Measurements from ENCODE around the gene CXCL3. TPM values are rescaled to one million over a fixed set of nuclear protein-coding genes. Genes with fewer than 3 reads are reported as not detected.
"Not testable (repeated sequence)": the region's sequence is repeated elsewhere in the genome, so short reads cannot be mapped to it uniquely, and the experiment has no call there.

Gene CXCL3
- total and polyA plus RNA-seq, 9 of the 15 experiments (the other 6 are each of a cell fraction or from before 2014, with no cell fraction given): 2.3 to 8.9 (median 6.1) TPM

- TF ChIP-seq ZNF395 (CRISPR knock-in tag; IDR thresholded peaks at IDR 0.05) (0 out of 2 replicates have a peak, but pooled peaks have one; percentile 26), ZNF589 (CRISPR knock-in tag; IDR thresholded peaks at IDR 0.05; ENCODE audit: low read depth) (peak; percentile 42; the same call in 1 of the 2 replicates), KLF13 (tag; IDR thresholded peaks at IDR 0.05; ENCODE audit: borderline replicate concordance, low read depth) (peak; percentile 33; the same call in 1 of the 2 replicates), TRIM24 (IDR thresholded peaks at IDR 0.05) (0 out of 4 replicates have a peak, but pooled peaks of 1 of the 2 experiments have one; percentile 43), TCF3 (CRISPR knock-in tag; IDR thresholded peaks at IDR 0.05) (0 out of 2 replicates have a peak, but pooled peaks have one; percentile 7), ZNF175 (CRISPR knock-in tag; IDR thresholded peaks at IDR 0.05; ENCODE audit: low read depth) (0 out of 2 replicates have a peak, but pooled peaks have one; percentile 69), DMBX1 (CRISPR knock-in tag; IDR thresholded peaks at IDR 0.05; ENCODE audit: borderline replicate concordance) (peak; percentile 68), GTF2A2 (tag; IDR thresholded peaks at IDR 0.05) (0 out of 2 replicates have a peak, but pooled peaks have one; percentile 24), EHMT2 (IDR thresholded peaks at IDR 0.05) (0 out of 2 replicates have a peak, but pooled peaks have one; percentile 34), CREM (IDR thresholded peaks at IDR 0.05; ENCODE audit: low read depth) (peak; percentile 55), ID3 (tag; IDR thresholded peaks at IDR 0.05) (0 out of 2 replicates have a peak, but pooled peaks have one; percentile 38), HIVEP1 (CRISPR knock-in tag; IDR thresholded peaks at IDR 0.05) (0 out of 2 replicates have a peak, but pooled peaks have one; percentile 54), CC2D1A (IDR thresholded peaks at IDR 0.05) (peak; percentile 68), ZNF766 (CRISPR knock-in tag; conservative IDR thresholded peaks at IDR 0.05) (peak; percentile 88), E2F6 (IDR thresholded peaks at IDR 0.05; ENCODE audit: borderline replicate concordance in 1 of 2, extremely low read depth in 1 of 2, insufficient read depth in 1 of 2, insufficient read length in 1 of 2, low read depth in 1 of 2, low read length in 1 of 2, poor library complexity in 1 of 2, severe bottlenecking in 1 of 2) (peak; percentile 12 to 28), MAX (CRISPR knock-in tag; IDR thresholded peaks at IDR 0.05) (peak; percentile 71; the same call in 1 of the 2 replicates), OTX1 (CRISPR knock-in tag; IDR thresholded peaks at IDR 0.05) (0 out of 2 replicates have a peak, but pooled peaks have one; percentile 40), CTBP1 (IDR thresholded peaks at IDR 0.05; ENCODE audit: borderline replicate concordance) (peak; percentile 24; the same call in 1 of the 2 replicates), CXXC5 (CRISPR knock-in tag; IDR thresholded peaks at IDR 0.05) (peak; percentile 54), ESRRA (IDR thresholded peaks at IDR 0.05; ENCODE audit: borderline replicate concordance, low read depth) (0 out of 2 replicates have a peak, but pooled peaks have one; percentile 5), KLF6 (CRISPR knock-in tag; IDR thresholded peaks at IDR 0.05; ENCODE audit: borderline replicate concordance) (peak; percentile 68; the same call in 1 of the 2 replicates)
- TF ChIP-seq ID3 (CRISPR knock-in tag; IDR thresholded peaks at IDR 0.05): not testable (repeated sequence)
Measured at GRCh38 chr4:74079024-74079423, 40.5 kb upstream of the CXCL3 start (continued).

Measured in K562 (cell line).